Smooth muscle cell of the brain vasculature (primary cell): Measurements from ENCODE around the gene IL1RL1.
"Not testable (repeated sequence)": the region's sequence is repeated elsewhere in the genome, so short reads cannot be mapped to it uniquely, and the experiment has no call there.

Experiments
- DNase-seq: peaks from one replicate; pipeline ENCODE4 v3.0.0-alpha.2; 2012; ENCODE audit warnings: low read depth, low spot score

The IL1RL1 gene

DNA sequence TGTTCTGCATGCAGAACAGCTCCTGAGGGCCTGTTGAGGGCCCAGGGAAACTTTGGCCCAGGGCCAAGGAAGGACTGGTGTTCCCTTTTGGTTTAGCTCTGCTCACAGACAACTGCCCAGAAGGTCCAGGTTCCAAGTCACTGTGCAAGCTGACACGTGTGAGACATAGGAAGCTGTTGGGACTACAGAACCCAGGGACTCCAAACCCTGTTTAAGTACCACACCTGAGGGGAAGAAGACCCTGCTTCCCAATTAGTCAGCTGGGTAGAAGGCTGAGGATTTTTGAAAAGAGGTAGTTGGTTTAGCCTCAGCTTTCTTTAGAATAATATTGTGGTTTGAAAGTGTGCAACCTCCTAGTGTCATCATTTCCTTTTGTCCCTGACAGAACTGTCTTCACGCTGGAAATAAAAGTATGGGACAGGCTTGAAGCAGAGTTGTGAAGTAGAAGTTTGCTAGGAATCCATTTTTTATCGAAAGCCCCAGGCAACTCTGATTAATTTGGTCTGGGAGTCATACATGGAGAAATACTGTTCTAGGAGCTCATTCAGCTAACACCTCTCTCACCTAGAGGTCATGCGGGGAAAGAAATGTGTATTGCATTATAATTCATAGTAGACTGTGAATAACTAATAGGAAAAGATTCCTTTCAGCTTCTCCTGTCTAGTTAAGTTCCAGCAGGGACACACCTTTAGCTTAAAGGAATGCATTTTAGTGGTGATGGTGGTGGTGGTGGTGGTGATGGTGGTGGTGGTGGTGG lies 19.9 kb upstream of the IL1RL1 start:
- DNase-seq: no peak

DNA sequence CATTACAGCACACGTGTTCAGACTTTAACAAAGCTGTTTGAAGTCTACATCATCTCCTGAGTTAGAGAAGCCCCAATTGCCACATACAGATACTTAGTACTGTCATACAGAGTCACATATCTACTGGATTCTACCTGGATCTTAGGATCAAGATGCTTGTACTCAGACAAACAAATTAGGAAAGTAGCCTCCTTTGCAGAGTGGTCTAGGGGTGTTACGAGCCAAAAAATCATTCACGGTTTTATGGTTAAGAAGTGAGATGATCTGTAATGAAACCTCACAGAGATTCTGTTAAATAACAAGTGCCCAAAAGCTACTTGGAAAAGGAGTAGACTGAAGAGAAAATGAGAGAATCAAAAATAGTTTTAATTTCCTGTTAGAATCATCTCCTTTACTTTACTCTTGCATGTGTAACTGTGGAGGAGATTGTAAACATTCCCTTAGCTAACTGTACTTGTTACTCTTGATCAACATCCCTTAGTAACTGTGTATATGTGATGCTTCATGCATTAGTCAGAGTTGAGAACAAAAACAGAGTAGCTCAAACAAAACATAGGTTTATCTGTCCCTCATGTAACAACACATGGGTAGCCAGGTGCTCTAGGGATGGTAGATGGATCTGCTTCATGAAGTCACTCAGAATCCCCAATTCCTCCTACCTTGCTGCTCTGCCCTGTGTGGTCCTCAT lies 16.4 kb upstream of the IL1RL1 start:
- no peak for DNase-seq

DNA sequence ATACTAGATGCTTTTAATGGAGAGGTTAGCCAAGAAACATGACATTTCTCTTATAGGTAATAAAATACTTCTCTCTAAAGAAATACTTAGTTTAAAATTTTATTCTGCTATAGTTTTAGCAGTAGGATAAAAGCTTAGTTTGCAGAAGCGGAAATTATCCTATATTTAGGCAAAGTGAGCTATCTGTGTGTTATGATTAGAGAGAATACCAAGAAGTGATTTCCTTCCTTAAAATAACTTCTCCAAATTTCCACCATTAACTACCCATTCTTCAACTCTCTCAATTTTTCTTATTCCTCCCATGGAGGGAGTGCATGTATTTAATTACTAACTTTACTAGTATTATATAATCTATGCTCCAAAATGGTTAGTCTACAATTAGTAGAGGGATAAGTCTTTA lies 15.8 kb upstream of the IL1RL1 start:
- DNase-seq: no peak

DNA sequence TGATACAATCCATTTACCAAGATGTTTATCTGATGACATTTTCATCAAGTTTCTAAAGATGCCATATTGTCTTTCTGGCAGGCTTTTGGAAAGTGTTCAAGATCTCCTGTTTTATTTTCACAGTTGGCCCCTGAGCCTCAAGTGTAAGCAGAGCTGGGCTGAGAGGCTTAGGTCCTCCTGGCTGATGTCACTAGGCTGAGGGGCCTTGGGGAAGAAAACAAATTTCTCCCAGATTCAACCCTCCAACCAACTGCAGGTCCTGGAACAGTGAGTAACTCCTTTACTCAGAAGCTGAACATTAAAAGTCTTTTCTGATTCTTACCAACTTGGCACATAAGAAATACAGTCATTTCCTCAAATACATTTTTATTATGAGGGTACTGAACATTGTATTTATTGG lies 14.9 kb upstream of the IL1RL1 start:
- DNase-seq: no peak

DNA sequence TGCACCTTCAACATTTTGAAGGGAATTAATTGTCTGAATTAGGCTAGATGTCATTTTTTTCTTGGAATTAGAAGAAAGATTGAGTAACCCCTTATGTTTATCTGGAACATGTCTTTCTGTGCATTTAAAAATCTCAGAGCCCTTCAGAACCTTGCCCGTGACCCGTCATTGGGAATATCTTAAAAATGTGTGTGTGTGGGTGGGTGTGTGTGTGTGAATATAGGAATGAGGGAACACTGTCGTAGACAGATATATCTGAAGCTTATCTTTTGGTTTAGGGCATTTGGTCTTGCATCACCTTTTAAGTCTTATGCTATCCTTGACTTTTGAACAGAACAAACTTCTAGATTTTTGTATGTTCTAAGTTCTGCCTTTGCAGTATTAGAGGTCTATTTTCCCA lies 13.5 kb upstream of the IL1RL1 start:
- DNase-seq: no peak

DNA sequence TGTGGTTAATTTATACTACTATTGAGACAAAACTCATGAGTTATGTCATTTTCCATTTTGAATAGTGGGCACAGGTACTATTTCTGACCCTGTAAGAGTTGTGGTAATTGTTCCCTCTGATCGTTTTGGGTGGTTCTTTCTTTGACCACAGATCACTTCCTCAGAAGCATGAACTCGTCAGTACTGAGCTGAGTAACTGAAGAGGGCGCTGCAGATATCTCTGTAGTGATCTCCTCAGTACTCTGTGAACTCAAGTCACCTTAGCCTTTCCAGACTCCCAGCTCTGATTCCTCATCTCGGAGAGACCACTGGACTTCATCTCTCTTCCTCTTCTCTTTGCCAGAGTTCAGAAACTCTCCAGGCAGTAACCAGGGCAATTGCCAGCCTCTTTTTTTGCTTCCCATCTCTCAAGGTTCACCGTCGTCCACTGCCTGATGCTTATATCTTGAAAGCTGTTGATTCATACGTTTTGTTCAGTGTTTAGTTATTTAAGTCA lies 9.4 kb upstream of the IL1RL1 start:
- DNase-seq: no peak

DNA sequence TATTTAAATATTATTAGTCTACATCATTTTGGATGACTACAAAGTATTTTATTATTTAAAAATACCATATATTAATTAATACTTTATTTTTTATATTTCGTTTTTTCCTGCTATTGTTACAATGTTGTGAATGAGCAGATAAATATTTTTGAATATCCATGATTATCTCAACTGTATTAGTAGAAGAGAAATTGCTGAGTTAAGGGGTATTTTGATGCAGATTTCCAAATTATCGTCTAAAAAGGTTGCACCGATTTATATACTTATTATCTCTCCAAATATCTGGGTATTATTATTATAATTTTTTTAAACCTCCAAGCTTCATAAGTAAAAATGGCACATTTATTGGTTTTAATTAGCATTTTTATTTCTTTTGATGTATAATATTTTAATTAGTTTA lies 8.9 kb upstream of the IL1RL1 start:
- DNase-seq: no peak

DNA sequence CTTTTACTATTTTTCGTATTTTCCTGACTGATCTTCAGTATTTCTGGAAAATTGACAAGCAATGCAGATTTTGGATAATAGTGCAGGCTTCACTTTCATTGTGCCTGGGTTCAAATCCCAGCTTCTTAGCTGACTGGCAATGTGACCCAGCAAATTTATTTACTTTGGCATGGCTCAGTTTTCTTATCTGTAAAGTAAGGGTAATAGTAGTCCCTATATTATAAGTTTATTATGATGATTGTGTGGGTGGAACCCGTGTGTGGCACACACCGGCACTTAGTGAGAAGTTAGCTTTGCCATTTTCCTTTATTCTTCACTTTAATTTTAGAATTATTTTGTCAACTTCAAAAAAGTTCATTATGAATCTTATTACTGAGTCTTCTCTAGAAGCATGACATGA lies 7.8 kb upstream of the IL1RL1 start:
- DNase-seq: no peak

DNA sequence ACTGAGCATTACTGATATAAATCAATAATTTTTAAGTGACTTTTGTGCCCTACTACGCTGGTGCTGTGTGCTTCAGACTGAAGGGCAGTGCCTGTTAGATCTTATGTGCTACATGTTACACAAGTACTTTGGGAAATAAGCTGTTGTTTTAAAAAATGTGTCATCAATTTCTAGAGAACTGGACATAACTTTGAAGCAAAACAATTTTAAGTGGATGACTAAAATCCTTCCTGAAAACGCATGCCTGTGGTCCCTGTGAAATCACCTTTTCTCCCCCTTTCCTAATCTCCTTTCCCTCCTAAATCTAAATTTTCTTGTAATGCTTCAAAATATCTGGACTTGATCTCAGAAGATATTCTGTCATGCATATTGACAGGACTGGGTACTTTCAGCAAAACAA lies 7.1 kb upstream of the IL1RL1 start:
- no peak for DNase-seq

DNA sequence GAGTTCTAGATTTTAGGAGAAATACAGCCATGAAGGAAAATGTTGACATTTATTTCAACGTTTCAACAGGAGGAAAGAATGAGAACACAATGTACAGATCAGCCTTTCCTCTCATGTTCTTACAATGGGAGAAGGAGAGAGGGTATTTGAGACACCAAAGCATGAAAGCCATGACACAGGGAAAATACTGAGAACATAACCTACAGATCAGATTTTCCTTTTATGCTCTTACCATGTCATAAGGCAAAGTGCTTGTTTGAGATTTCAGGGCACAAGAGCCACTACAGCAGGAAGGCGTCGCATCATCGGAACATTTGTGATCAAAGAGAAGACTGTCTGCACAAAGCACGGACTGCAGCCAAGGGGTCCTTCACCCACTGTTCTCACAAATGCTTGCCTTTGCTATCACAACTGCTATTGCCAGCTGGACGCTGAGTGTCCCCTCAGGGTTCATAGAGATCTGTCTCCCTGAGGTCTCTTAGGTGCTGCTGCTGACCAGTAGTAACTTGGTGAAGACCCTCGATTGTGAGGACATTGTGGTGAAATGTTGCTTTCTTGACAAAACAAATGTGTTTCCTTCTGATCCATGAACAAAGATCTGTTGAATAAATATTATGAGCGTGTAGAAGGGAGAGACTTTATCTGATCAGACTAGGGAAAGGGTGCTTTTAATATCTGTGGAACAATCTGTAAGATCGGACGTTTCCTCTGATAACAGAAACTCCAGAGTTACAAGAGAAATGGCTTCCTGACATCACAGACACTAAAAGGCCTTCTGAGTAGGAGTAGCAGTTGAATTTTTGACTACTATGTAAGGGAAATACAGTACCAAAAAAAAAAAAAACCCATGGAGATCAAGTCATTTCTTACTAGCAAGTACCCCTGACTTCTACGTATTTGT lies 6.4 kb upstream of the IL1RL1 start:
- DNase-seq: no peak

DNA sequence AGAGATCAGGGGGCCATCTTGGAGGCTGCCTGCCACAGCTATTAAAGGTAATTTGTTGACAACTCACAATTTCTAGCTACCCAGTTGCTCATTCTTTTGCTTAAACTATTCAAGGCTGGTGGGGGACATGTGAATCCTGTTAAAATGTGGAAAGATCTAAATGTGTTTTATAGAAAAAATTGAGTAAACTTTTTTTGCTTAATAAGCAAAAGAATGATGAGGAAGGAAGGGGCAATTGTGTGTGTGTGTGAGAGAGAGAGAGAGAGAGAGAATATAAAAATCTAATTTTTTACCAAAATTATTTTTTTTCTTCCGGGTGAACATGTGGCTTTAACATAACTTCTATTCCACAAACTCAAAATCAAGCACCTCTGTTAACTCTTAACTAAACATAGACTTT lies 5.2 kb upstream of the IL1RL1 start:
- DNase-seq: no peak

DNA sequence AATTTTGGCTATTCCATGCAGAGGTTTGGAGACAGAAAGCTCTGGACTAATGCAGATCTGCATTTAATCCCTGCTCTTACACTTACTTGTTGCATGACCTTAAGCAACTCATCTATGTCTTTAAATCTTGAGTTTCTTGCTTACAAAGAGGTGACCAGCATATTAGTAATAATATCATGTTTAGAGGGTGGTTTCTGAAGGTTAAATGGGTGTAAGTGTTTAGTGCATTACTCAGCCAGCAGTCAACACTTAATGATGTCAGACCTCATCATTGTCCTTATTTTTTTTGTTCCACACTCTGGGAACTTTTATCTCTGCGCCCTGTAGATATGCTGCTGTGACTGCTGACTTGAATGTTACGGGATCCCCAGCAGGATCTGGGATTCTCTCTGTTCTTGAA lies 1.7 kb downstream of the IL1RL1 start:
- no peak for DNase-seq

DNA sequence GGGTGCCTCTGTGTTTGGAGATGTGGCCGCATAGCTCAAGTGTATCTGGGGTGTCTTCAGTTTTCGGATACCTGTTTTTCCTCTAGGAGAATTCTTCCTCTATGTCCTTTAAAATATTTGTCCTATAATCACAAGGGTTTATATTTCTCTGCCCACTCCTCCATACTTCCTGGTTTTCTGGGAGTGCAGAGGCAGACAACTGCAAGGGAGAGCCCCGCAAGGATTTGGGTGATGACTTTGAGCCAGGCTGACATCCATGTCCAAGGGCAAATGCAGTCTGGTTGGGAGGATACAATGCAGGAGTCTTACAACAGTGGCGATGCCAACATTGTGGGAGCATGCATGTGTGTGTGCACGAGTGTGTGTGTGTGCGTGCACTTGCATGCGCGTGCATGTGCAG lies 2.1 kb downstream of the IL1RL1 start:
- DNase-seq: no peak

DNA sequence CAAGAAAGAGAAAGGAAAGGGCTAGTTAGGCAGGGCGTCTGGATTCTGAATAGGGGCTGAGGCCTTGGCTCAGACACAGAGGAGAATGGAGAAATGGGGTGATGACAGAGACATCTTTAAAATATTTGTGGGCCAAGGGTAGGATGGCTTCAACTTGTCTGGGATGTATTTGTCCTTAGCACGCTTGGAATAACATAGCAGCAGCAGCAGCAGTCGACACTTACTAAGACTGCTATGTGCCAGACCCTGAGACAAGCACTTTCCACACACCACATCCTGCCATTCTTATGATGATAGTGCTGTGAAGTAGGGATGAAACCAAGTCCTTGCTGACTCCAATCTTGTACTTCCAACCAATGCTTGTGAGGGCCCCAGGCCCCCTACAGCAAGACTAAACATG lies 2.6 kb downstream of the IL1RL1 start:
- DNase-seq: no peak

DNA sequence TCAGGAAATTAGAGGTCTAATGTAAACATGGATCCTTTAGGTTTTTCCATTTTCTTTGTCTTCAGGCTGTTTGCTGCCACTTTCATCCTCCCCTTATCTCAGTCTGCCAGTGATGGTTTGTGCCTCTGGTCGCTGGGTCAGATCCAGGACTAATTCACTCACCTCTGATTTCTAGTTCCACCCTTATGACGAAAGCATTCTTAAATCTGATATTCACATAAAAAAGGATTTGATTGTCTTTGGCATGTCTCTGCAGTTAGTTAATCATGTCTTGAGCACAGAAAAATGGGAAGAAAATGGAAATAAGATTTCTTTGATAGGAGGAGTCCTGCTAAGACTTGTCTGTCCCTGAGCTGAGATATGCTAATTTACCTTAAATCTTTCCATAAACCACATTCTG lies 4.6 kb downstream of the IL1RL1 start:
- DNase-seq: no peak

DNA sequence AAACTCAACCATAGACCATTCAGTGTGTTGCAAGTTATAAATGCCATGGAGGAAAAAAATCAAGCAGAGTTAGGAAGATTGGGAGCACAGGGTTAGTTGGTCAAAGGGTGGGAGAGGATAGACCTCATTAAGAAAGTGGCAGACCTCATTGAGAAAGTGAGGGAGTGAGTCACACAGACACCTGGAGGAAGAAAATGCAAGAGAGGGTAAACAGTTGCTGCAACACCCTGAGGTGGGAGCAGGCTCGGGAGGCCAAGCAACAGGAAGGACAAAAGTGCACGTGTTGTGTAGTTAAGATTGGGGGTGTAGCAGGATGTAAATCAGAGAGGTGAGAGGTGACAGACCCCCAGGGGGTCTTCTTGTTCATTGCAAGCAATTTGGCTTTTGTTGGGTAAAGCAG lies 6.4 kb downstream of the IL1RL1 start:
- no peak for DNase-seq

DNA sequence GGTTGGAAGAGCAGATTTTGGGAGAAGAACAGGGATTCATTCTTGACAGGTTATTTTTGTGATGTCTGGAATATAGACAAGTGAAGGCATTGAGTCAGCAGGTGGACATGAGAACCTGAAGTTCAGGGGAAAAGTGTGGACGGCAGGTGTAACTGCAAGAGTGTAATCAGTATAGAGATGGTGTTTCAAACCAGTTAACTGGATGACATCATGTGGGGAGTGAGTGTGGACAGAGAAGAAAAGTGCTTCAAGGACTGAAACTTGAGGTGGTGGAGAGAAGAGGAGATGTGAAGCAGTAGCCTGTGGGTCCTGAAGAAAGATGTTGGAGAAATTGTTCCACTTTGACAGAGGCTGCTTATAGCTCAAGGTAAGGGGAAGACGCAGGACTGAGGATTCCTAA lies 7.1 kb downstream of the IL1RL1 start:
- DNase-seq: no peak

DNA sequence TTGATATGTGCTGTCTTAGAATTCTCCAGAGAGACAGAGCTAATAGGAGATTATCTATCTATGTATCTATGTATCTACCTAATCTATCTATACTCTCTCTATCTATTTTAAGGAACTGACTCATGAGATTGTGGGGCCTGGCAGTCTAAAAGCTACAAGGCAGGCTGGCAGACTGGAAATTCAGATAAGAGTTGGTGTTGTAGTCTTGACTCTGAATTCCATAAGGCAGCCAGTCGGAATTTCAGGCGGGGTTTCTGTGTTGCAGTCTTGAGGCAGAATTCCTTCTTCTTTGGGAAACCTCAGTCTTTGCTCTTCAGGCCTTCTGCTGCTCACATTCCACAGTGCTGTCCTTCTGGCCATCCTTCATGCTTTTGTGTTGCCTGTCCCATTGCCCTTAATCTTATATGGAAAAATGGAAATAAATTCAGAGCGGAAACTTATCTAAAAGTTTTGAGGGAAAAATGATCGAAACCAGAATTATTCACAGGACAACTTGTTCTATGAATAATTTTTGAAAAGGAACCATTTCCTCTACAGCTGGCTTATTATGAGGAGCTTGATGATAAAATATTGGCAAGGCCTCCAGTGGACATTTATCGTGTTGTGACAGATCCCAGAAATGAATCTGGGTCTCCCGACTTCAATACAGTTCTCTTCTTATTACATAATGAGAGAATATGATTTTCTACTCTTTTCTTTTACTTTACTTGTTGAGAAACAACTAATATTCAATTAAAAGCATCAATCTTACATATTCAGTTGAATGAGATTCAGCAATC lies 10.8 kb downstream of the IL1RL1 start:
- no peak for DNase-seq

DNA sequence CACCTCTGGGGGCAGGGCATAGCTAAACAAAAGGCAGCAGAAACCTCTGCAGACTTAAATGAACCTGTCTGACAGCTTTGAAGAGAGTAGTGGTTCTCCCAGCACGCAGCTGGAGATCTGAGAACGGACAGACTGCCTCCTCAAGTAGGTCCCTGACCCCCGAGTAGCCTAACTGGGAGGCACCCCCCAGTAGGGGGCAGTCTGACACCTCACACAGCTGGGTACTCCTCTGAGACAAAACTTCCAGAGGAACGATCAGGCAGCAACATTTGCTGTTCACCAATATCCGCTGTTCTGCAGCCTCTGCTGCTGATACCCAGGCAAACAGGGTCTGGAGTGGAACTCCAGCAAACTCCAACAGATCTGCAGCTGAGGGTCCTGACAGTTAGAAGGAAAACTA lies 13.6 kb downstream of the IL1RL1 start:
- not testable (repeated sequence) for DNase-seq

DNA sequence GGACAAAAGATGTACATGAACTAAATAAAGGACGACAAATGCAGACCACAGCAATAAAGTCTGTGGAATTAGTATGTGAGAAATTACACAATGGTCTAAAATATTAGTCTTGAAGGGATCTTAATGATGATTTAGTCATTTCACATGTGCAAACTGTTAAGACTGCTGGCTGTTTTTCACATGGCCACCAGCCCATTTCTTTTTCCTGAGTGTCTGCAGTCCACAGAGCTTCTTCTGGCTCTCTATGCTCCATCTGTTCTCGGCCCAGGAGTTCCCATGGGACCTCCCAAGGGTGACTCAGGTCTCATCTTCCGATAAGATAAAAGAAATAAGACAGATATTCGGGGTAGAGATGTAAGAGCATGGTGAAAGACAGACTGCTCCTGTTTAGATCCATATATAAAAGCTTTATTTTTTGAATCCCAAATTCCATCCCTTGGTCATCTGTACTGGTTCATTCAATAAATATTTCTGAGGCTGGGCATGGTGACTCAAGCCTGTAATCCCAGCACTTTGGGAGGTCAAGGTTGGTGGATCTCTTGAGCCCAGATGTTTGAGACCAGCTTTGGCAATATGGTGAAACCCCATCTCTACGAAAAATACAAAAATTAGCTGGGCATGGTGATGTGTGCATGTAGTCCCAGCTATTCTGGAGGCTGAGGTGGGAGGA lies 20.1 kb downstream of the IL1RL1 start:
- no peak for DNase-seq

DNA sequence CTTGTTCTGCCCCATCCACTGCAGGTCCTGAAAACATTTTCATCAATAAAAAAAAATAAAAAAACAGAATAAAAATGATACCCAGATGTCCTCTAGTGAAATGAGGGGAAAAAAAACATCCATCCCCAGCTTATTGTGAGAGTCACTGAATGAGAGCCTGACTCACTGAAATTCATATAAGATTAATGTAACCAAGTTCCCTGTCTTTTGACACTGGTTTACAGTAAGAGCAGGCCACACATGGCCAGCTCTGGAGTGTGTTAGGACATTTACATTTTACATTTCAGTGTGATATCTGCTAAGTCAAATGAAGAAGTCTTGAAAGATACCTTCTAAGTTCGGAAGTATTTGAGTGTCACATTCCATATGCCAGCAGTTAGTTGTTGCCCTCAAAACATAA lies 23.1 kb downstream of the IL1RL1 start:
- no peak for DNase-seq
